Dedifferentiated amniotic fluid mesenchymal stem cell (primary cell): ENCODE data around the gene ZFHX3.

Experiments
- DNase-seq: peaks from one replicate; pipeline ENCODE4 v3.0.0-alpha.2; 2016; ENCODE audit errors: extremely low spot score

Gene ZFHX3

GRCh38 chr16:72878301-72879269 is 169.3 kb downstream of the ZFHX3 start:
- DNase-seq: no peak

DNA sequence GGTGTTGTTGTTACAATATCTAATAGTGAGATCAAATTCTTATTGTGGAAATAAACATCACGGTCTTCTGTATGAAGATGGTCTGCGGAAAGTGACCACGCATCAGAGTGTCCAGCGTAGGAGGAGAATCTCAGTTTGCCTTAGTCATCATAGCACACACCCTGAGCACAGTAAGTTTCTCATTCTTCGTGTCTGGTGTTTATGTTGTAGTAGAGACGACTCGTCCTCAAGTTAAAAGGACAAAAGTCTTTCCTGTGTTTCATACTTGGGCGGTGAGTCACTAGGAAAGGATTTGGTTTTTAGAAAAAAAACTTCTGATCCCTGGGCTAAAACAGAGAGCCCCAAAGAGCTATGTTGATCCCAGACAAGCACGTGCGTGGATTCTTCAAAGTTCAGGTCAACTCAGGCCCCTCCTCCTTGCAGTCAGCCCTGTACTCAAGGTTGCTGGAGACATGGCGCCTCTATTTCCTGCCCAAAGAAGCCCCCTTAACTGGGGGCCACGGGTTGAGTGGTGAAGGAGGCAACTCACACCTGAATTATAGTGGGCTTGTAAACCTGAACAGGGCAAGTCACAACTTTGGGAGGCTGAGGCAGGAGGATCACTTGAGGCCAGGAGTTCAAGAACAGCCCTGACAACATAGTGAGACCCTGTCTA is 170.4 kb downstream of the ZFHX3 start:
- DNase-seq: peak; percentile 72

DNA sequence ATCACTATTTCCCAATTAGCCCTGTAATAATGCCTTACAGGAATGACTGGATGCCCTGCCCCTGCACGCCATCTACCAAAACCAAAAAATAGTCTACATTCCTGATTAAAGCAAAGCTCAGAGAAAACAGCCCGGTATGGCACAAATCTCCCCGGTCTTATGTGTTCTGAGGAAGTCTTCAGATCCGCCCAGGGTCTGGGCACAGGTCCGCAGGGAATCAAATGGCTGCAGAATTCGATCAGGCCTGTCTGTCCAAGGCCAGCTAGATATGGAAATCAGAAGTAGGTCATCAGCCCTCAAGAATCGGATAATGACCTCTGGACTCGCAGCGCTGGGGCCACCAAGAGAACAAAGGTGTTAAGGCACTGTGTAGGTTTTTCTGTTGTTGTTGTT is 171.0 kb downstream of the ZFHX3 start:
- peak; percentile 20 for DNase-seq

DNA sequence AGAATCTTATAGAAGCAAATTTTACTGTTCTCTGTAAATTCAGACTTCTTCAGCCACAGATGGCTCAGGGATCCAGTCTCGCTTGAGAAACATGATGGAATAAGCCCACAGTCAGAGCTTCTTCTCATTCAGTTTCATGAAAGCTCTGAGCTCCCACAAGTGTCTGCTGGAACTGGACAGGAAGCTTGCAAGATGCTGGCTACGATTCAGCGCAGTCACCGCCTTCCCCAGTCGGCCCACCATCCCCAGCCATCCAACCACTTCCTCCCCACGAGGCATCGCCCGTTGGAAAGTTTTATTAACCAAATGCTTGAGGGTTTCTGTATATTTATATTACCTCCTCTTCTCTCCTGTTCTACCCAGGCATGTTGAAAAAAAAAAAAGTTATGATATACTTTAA is 171.7 kb downstream of the ZFHX3 start:
- DNase-seq: peak; percentile 58

- DNase-seq: no peak
Measured at GRCh38 chr16:72875291-72876031, 172.5 kb downstream of the ZFHX3 start.

- no peak for DNase-seq
Measured at GRCh38 chr16:72873853-72874252, 174.1 kb downstream of the ZFHX3 start.

GRCh38 chr16:72873044-72873443 is 174.9 kb downstream of the ZFHX3 start:
- no peak for DNase-seq

GRCh38 chr16:72865835-72866234 is 182.1 kb downstream of the ZFHX3 start:
- no peak for DNase-seq

GRCh38 chr16:72865258-72865657 is 182.7 kb downstream of the ZFHX3 start:
- DNase-seq: no peak

DNA sequence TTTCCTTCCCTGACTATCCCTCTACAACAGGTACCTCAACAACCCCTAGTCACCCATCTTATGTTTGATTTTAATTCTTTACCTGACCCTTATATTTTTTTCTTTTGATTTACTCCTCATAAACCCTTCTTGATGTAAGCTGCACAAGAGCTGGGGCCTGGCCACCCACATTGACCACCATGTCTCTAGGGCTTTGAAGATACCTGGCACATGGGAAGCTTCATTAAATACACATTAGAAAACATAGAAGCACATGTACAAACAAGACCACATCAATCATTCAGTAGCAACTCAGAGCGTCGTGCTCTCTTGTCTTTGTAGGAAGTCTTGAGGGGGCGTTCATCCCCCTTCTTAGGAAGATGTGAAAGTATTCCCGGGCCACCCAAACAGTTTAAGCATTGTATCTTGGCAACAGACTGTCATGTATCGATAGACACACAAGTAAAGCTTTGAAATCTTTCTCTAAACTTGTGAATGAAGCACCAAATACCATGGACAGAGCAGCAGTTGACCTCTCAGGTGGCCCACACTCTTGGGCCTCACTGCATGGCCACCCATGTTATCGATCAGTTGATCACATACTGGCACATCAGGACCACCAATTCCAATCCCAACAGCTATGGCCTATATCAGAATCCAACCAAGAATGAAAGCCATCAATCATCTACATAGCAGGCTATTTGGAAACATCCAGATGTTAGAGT is 183.6 kb downstream of the ZFHX3 start:
- DNase-seq: no peak

DNA sequence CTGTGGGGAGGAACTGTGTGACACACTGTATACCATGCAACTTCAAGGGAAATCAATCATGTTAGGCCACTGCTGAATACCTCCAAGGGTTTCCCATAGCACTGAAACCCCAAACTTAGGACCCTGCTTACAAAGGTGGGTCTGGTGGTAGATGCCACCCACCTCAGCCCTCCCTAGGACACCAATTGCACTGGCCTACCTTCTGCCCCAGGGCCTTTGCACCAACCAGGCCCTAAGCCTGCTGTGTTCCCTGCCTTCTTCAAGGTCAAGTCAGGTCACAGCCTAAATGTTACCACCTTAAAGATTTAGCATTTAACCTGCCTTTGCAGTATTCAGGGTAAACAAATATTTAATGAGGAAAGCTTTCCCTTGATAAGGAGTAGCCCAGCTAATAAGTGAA is 185.8 kb downstream of the ZFHX3 start:
- DNase-seq: no peak

DNA sequence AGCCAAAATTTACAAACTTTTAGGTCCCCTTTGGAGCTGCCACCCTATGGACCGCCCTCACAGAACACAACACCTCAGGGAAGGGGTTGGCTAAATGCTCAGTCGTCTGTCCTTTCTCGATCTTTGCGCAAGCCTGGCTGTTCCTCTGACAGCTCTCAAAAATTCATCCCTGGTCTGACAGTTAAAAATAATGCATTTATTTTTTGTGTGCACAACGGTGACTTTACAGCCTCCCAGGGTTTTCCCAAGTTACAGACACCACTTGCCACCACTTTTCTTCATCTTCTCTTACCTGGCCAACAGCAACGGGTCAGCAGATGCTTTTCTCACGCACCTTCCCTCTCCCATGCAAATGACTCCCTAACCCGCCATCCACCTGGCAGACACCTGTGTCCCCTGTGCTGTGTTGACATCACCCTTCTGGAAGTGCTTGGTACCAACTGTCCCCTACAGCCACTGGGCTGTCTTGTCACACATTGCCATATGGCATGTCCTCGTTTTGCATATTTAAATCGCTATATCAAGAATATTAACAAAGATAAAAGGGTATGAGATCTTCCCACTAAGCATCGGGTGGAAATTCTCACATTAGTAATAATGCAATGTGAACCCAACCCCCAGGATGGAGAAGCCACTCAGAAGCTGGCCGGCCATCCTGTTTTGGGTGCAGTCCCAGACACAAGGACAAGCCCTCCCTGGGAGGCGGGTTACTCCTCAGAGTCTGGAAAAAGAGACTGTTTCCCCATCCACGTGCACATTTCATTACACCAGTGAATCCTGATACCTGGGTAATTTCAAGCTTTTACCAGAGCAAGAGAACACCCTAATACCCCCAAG is 187.0 kb downstream of the ZFHX3 start:
- no peak for DNase-seq

GRCh38 chr16:72859581-72859980 is 188.3 kb downstream of the ZFHX3 start:
- no peak for DNase-seq

- DNase-seq: no peak
Measured at GRCh38 chr16:72858665-72859493, 189.0 kb downstream of the ZFHX3 start.

DNA sequence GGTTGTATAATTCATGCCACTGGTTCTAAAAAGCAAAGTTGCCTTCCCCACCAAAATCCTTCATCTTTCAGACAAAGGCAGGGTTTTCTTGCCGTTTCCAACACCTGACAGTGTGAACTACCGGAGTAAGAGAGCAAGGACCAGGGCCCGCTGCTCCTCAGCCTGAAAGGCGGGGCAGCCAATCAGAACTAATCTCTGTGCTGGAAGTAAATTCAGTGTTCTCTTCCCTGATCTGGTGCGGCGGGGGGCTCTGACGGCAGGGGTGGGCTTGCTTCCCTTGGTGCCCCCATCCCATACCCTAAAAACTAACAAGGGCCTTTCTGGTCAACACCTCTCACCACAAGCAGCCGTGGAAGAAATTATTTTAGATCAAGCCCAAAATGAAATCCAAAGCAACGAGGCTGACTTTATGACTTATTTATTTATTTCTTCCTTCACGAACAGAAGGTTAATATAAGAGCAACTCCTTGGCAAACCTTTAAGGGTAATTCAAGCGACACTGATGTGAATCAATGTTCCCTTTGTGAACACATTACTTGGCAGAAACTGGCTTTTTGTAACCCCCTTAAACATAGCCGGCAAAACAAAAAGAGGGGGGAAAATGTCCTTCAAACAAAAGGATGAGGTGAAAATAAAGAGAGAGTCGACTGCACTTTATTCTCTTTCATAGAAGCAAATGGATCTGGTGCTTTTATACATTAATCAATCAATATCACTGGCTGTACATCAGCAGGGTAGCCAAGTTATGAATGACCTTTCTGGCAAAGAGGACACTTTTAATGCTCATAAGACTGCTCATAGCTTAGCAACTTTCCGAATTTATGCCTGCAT is 189.9 kb downstream of the ZFHX3 start:
- no peak for DNase-seq

DNA sequence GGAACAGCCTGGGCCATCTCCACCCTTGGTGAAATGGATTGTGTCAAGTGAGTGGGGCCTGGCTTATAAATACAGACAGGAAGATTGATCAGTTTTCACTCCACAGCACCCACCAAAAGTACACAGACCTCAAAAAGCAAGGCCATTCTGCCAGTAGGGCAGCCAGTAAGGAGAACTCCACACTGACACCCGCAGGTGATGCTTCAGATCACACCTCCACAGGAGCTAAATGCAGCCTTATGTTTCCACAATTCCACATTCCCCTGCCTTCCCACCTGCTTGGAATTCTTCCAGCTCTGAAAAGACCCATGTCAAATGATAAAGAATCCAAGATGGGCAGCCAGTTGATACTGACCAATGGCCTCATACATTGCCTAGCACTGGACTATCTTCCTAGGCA is 191.1 kb downstream of the ZFHX3 start:
- DNase-seq: no peak

DNA sequence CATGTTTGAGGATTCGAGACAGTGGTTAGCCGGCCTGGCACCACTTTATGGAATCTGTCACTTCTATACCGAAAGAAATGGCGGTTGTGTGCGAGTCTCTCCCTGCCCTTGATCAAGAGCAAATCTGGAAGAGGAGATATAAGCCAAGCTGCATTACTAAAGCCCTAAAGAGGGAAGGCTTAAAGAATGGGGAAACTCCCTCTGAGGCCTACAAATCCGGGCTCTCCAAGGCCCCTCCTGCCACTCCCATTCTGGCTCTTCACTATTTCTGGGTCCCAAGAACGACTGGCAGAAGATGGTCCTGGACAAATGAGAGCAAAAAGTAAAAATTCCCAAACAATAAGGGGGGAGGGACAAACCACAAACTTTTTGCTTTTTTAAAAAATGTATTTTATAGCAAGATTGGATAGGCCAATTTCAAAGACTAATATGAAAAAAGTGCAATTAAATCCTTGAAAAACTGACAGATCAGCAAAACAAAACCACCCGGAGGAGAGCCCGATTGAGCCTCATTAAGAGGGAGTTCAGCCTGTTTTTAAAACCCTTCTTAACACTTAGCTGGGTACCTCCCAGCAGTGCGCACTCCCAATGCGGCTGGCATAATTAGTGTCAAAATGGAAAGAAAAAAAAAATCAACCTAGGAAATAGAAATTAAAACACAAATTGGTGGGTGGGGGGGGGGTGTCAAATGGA is 193.5 kb downstream of the ZFHX3 start:
- DNase-seq: no peak

GRCh38 chr16:72853575-72854266 is 194.2 kb downstream of the ZFHX3 start:
- DNase-seq: no peak
